Uterus (tissue), 2 donors: ENCODE results near the gene CCNY.

ENCODE experiments used
- POLR2A ChIP-seq, 2 donors: fragments of 450-650 bp; IDR thresholded peaks; one replicate each; pipeline ENCODE4 v1.6.1; 2016; ENCODE audit warnings: antibody characterized with exemption in 2 of 2, mild to moderate bottlenecking in 1 of 2, moderate library complexity in 1 of 2
- TF ChIP-seq, protein P1 (sequence below), 4 experiments: fragments of 200-600 bp in 2 of 4; fragments of 450-650 bp in 2 of 4; sonication (generic) in 2 of 4; IDR thresholded peaks; one replicate each; pipeline ENCODE4 v1.5.1; 2016 to 2019; ENCODE audit warnings: antibody characterized with exemption in 4 of 4, mild to moderate bottlenecking in 2 of 4, moderate library complexity in 1 of 4

DNA sequence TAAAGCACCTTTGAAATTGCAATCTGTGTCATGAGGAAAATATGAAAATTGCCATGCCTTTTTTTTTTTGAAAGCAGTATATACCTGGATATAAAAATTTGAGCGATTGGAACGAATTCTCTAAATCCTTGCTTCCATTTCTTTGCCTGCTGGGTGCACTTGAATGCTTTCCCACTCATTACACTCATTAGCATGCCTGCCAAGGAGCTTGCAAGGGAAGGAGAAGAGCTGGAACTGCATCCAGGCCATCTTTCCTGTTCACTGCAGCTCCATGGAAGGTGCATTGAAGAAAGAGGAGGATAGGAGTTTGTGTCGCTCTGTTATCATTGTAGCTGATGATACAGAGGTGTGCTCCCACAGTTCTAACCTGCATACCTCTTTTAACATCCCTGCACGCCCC is 166.4 kb downstream of the CCNY start:
- no peak for TF ChIP-seq POLR2A (IDR thresholded peaks at IDR 0.05)
- TF ChIP-seq, protein P1, sequence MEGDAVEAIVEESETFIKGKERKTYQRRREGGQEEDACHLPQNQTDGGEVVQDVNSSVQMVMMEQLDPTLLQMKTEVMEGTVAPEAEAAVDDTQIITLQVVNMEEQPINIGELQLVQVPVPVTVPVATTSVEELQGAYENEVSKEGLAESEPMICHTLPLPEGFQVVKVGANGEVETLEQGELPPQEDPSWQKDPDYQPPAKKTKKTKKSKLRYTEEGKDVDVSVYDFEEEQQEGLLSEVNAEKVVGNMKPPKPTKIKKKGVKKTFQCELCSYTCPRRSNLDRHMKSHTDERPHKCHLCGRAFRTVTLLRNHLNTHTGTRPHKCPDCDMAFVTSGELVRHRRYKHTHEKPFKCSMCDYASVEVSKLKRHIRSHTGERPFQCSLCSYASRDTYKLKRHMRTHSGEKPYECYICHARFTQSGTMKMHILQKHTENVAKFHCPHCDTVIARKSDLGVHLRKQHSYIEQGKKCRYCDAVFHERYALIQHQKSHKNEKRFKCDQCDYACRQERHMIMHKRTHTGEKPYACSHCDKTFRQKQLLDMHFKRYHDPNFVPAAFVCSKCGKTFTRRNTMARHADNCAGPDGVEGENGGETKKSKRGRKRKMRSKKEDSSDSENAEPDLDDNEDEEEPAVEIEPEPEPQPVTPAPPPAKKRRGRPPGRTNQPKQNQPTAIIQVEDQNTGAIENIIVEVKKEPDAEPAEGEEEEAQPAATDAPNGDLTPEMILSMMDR (IDR thresholded peaks at IDR 0.05): no peak
